AG04449 (cell line): ENCODE results near the gene VPS8.

Source experiments
- CTCF ChIA-PET: fragments of 350-600 bp; formaldehyde crosslinking; extraction: SDS; loops from one replicate; lab custom pipeline; 2021; ENCODE audit warnings: antibody characterized with exemption; lab: Yijun Ruan, JAX
- POLR2A ChIA-PET: fragments of 400-600, 350-600 bp; formaldehyde crosslinking; extraction: SDS; loops from one replicate; lab custom pipeline; 2020; ENCODE audit warnings: antibody characterized with exemption, inconsistent platforms; lab: Yijun Ruan, JAX
- DNase-seq: peaks from one replicate; pipeline ENCODE4 v3.0.0-alpha.2; 2010; ENCODE audit warnings: low read depth, low spot score
- H3K4me3 ChIP-seq: 2 replicates; pipeline ENCODE4 v1.5.1; 2011; ENCODE audit warnings: low read depth, mild to moderate bottlenecking, control low read depth, low read length
- TF ChIP-seq, protein P1 (sequence below): IDR thresholded peaks from one replicate; pipeline ENCODE4 v1.5.1; 2011; ENCODE audit warnings: mild to moderate bottlenecking, moderate library complexity, low read length, control low read depth, inconsistent platforms; ENCODE audit not compliant: insufficient read depth; ENCODE audit errors: missing control alignments

VPS8 gene

DNA sequence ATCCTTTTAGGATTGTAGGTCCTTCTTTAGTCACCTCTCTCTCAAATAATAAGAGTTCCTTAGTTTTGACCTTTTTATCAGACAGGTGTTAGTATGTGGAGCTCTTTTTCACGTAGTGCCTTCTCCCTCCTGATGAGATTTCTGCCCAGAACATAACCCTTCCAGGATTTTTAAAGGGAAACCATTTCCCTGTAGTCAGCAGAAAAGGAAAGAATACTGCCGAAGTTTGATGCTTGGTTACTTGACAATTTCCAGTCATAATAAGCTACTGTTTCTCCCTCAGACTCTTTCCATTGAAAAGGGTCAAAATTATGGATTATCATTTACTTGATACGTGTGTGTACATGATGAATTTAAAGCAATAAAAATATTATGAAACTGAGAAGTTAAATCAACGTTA lies 73.1 kb downstream of the VPS8 start:
- no peak overlapping the region for H3K4me3 ChIP-seq
- DNase-seq, result no peak
- CTCF ChIA-PET, result interaction anchor here (1.4 to 2.3 kb wide), 3 partner anchors 10 to 395 kb away, joined by 5 to 12 read pairs (median 5); no protein-coding TSS in a partner anchor
- POLR2A ChIA-PET, result no interaction called here
- TF ChIP-seq, protein P1, sequence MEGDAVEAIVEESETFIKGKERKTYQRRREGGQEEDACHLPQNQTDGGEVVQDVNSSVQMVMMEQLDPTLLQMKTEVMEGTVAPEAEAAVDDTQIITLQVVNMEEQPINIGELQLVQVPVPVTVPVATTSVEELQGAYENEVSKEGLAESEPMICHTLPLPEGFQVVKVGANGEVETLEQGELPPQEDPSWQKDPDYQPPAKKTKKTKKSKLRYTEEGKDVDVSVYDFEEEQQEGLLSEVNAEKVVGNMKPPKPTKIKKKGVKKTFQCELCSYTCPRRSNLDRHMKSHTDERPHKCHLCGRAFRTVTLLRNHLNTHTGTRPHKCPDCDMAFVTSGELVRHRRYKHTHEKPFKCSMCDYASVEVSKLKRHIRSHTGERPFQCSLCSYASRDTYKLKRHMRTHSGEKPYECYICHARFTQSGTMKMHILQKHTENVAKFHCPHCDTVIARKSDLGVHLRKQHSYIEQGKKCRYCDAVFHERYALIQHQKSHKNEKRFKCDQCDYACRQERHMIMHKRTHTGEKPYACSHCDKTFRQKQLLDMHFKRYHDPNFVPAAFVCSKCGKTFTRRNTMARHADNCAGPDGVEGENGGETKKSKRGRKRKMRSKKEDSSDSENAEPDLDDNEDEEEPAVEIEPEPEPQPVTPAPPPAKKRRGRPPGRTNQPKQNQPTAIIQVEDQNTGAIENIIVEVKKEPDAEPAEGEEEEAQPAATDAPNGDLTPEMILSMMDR, result no peak

DNA sequence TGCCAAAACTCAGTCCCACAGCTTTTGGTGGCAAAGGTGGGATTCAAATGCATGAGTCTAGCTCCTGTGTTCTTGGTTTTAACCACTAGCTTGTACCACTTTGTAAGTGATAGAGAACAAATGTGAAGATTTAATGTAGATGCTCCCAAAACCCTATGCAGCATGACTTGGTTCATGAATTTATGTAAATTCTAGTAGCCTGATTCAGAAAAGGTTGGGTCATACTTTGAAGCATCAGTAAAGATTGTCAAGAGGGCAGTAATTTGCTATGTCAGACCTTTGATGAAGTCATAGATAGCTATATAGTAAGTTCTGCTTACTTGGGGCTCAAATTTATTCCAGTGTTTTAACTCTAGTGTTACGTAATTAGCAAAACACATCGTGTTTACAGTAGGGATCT lies 75.6 kb downstream of the VPS8 start:
- no peak overlapping the region for H3K4me3 ChIP-seq
- TF ChIP-seq, protein P1, result no peak
- ChIA-PET CTCF (interaction anchor here (0.7 to 1.3 kb wide), 2 partner anchors 16 to 19 kb away, joined by 3 read pairs; no protein-coding TSS in a partner anchor), POLR2A (no interaction called here)
- no peak for DNase-seq

DNA sequence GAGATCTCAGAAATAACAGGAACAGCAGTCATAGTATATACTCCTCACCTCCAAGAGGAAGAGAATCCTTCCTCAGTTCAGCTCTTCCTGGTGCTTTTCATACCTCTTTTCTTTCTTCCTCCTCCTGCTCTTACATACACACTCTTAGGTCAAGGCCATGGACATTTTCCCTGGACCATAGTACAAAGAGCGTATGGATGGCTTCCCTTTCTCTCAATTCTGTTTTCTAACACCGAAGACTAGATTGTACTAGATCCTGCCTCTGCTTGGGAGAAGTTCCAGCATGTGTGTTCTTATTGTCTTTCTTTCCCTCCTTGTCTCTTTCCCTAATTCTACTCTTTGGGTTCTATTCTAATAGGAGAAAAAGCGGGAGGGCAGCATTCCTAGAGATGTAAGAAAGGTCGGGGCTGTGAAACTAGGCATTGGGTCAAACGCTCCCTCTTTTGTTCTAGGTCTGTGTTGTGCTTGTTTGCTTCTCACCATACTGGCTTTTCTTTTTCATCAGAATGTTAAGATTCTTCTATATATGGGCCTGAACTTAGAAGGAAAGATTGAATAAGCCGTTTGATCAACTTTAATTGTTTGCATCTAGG lies 77.4 kb downstream of the VPS8 start:
- H3K4me3 ChIP-seq, result no peak overlapping the region
- POLR2A ChIA-PET, result no interaction called here
- DNase-seq, result no peak
- TF ChIP-seq, protein P1, result no peak
- CTCF ChIA-PET, result interaction anchor here (1.0 kb wide), 1 partner anchor 10 kb away, joined by 4 read pairs; no protein-coding TSS in a partner anchor

DNA sequence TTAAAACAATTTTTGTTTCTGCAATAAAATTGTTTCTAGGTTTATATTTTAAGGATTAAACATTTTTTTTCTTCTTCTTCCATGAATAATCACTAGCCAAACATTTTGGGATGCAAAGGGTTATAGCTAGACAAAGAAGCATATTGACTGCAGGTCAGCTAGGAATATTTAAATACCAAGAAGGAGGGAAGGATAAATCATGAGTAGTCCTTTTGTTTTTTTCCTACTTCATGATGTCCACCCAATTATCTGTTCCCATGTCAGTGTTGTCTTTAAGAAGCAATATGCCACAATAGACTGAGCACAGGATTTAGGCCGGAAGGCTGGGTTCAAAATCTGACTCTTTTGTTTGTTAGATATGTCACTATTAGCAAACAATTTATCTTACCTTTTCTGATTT lies 82.1 kb downstream of the VPS8 start:
- ChIA-PET CTCF (no interaction called here), POLR2A (no interaction called here)
- TF ChIP-seq, protein P1, result no peak
- H3K4me3 ChIP-seq, result no peak overlapping the region
- DNase-seq, result no peak

DNA sequence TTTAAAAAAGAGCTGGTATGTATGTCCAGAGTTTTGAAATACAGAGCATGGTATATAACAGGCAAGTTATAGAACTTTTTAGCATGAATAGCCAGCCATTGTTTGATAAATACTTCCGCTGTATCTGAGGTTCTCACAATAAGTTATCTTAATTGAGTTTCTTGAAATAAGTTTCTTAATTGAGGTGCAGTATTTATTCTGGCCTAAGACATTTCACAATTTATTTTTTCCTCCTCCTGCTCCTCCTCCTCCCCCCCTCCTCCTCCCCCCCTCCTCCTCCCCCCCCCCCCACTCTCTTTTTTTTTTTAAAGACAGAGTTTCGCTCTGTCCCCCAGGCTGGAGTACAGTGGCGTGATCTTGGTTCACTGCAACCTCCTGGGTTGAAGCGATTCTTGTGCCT lies 83.4 kb downstream of the VPS8 start:
- no peak overlapping the region for H3K4me3 ChIP-seq
- no peak for DNase-seq
- CTCF ChIA-PET, result interaction anchor here (1.1 kb wide), 1 partner anchor 281 kb away, joined by 4 read pairs; no protein-coding TSS in a partner anchor
- TF ChIP-seq, protein P1, result no peak
- POLR2A ChIA-PET, result no interaction called here

DNA sequence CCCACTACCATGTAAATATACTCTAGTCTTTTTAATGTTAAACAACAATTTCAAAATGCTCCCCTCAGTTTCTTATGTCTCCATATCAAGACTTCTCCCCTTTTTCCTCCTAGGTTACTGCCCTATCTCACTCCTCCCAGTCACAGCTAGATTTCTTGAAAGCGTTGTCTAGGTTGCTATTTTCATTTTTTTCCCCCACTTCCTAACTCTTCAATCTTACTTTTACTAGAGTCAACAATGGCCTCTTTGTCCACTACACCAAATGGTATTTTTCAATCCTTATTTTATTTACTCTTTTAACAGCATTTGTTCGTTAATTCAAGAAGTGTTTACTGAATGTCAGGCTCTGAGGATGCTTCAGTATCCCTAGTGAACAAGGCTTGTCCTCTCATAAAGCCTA lies 84.4 kb downstream of the VPS8 start:
- no peak overlapping the region for H3K4me3 ChIP-seq
- POLR2A ChIA-PET, result no interaction called here
- DNase-seq, result no peak
- CTCF ChIA-PET, result no interaction called here
- TF ChIP-seq, protein P1, result no peak
